ENCODE measurements around the gene CTSF.

CTSF gene

DNA sequence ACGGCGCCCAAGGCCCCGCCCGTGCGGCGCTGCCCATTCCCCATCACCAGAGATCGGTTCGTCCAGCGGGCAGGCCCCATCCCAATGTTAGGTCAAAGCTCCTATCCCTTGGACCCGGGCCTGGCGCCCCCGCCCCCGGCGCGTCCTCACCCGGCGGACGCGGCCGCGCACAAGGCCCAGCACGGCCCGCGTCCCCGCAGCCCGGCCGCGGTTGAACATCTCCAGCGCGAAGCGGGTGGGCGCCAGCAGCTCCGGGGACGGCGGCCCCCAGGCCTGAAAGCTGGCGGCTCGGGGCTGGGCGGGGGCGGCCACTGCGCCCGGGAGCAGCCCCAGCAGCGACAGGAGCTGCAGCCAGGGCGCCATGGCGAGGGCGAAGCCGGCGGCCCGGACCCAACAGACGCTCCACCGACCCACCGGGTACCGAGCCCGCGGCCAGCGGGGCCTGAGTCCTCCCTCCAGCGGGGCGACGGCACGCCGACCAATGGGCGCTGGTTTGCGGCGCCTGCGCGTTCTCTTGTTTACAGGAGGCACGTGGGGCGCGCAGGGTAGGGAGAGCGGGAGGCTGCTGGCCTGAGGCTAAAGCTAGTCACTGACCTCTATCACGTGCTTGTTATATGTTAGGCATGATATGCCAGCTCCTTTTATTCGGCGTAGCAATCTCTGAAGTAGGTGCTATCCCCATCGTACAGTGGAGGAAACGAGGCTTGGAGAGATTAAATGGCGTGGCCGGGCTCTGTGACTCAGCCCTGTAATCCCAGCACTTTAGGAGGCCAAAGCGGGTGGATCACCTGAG, at the start of gene CTSF:
TSS of gene CTSF (minus strand) at position 483 of the 793 bp plus-strand sequence. CDS start at position 363, 120 bp downstream.
- peak; percentile 92 for DNase-seq (ENCODE audit: low spot score)
- TF ChIP-seq, protein P1, sequence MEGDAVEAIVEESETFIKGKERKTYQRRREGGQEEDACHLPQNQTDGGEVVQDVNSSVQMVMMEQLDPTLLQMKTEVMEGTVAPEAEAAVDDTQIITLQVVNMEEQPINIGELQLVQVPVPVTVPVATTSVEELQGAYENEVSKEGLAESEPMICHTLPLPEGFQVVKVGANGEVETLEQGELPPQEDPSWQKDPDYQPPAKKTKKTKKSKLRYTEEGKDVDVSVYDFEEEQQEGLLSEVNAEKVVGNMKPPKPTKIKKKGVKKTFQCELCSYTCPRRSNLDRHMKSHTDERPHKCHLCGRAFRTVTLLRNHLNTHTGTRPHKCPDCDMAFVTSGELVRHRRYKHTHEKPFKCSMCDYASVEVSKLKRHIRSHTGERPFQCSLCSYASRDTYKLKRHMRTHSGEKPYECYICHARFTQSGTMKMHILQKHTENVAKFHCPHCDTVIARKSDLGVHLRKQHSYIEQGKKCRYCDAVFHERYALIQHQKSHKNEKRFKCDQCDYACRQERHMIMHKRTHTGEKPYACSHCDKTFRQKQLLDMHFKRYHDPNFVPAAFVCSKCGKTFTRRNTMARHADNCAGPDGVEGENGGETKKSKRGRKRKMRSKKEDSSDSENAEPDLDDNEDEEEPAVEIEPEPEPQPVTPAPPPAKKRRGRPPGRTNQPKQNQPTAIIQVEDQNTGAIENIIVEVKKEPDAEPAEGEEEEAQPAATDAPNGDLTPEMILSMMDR (IDR thresholded peaks at IDR 0.05; ENCODE audit: borderline replicate concordance, control extremely low read depth, extremely low read depth, insufficient read depth, missing control alignments): no peak
- in situ Hi-C loops (cut with MboI; ENCODE audit: low sequenced_read_pairs, unreplicated experiment): no loop called here

DNA sequence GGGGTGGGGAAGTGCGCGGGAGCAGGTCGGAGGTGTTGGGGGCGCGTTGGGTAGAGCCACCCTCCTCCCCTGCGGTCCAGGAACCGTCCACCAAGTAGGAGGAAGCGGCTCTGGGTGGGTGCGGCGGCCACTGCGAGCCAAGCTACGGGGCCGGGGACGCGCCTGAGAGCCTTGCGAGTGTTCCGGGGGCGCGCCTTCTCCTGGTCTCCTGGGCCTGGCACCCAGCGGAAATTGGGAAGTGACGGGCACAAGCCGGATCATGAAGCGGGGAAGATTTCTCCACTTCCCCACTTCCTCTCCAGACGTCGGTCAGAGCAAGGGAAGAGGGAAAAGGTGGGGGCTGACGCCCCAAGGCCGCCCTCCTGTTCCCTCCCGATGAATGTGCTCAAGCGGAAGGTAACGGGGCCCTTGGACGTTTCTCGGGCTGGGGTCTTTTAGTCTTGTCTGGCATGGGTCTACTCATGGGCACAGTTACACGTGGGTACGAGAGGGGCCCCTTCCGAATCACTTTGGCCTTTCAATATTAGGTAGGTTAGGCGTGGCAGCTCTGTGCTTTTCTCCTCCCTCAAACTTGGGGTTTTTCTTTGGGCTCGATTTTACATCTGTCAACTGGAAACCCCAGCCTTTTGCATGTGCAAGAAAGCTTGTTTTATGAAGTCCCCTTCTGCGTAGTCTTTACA, 48.9 kb upstream of the CTSF start:
- no peak for DNase-seq (ENCODE audit: low spot score)

DNA sequence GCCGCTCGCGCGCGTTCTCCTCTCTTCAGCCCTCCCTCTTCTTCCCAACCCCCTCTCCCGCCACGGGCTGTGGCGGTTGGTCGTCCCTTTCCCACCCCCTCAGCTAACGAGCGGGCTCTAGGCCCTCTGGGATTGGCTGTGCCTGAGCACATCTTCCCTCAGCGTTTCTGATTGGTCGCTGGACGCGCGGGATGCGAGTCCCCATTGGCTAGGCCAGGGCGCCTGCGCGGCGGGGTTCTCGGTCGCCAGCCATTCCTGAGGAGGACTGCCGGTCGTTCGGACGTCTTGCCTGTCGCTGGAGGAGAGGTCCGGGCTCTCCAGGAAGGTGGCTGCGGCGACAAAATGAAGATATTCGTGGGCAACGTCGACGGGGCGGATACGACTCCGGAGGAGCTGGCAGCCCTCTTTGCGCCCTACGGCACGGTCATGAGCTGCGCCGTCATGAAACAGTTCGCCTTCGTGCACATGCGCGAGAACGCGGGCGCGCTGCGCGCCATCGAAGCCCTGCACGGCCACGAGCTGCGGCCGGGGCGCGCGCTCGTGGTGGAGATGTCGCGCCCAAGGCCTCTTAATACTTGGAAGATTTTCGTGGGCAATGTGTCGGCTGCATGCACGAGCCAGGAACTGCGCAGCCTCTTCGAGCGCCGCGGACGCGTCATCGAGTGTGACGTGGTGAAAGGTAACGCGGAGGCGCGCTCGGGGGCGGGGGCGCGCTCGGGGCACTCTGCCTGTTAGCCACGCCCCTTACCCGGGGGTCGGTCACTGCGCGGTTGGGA, 48.2 kb upstream of the CTSF start, which contains the start of gene RBM14:
TSS of gene RBM14 (plus strand) at position 252 of the 776 bp plus-strand sequence. CDS start at position 343, 91 bp downstream.
- peak; percentile 99 for DNase-seq (ENCODE audit: low spot score)
- in situ Hi-C loops (cut with MboI; ENCODE audit: low sequenced_read_pairs, unreplicated experiment): no loop called here
- TF ChIP-seq, protein P1 (IDR thresholded peaks at IDR 0.05; ENCODE audit: borderline replicate concordance, control extremely low read depth, extremely low read depth, insufficient read depth, missing control alignments): no peak

More for the DNA sequence above, 48.9 kb upstream of the CTSF start:
- TF ChIP-seq, protein P1 (IDR thresholded peaks at IDR 0.05; ENCODE audit: borderline replicate concordance, control extremely low read depth, extremely low read depth, insufficient read depth, missing control alignments): no peak
- in situ Hi-C loops (cut with MboI; ENCODE audit: low sequenced_read_pairs, unreplicated experiment): no loop called here

DNA sequence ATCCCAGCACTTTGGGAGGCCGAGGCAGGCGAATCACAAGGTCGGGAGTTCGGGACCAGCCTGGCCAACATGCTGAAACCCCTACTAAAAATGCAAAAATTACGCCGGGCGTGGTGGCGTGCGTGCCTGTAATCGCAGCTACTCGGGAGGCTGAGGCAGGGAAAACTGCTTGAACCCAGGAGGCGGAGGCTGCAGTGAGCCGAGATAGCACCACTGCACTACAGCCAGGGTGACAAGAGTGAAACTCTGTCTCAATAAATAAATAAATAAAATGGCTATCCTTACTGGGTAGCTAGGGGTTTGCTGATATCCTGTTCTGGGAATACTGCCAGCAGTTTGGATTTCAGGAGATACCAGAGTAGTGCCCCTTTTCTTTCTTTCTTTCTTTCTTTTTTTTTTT, 45.7 kb upstream of the CTSF start:
- TF ChIP-seq, protein P1 (IDR thresholded peaks at IDR 0.05; ENCODE audit: borderline replicate concordance, control extremely low read depth, extremely low read depth, insufficient read depth, missing control alignments): no peak
- in situ Hi-C loops (cut with MboI; ENCODE audit: low sequenced_read_pairs, unreplicated experiment): no loop called here
- DNase-seq (ENCODE audit: low spot score): no peak

DNA sequence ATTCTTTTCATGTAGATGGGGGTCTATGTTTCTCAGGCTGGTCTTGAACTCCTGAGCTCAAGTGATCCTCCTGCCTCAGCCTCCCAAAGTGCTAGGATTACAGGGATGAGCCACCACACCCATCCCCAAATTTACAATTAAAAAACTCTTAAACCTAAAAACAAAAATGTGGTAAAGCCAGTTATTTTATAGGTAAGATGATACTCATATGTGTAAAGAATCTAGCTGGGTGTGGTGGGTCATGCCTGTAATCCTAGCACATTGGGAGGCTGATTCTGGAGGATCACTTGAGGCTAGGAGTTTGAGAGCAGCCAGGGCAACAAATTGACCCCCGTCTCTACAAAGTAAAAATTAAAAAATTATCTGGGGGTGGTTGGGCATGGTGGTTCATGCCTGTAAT, 44.1 kb upstream of the CTSF start:
- no peak for DNase-seq (ENCODE audit: low spot score)
- TF ChIP-seq, protein P1 (IDR thresholded peaks at IDR 0.05; ENCODE audit: borderline replicate concordance, control extremely low read depth, extremely low read depth, insufficient read depth, missing control alignments): no peak
- in situ Hi-C loops (cut with MboI; ENCODE audit: low sequenced_read_pairs, unreplicated experiment): no loop called here
